HepG2 (cell line): ENCODE data around the gene CC2D1B. TPM values are rescaled to one million over a fixed set of nuclear protein-coding genes. Genes with fewer than 3 reads are reported as not detected.

Source experiments
- HOXA3 ChIP-seq: sonication (generic); formaldehyde crosslinking; IDR thresholded peaks from 2 replicates; pipeline ENCODE4 v1.5.0; 2020; ENCODE audit warnings: missing genetic modification reagents
- KLF13 ChIP-seq: sonication (generic); formaldehyde crosslinking; IDR thresholded peaks from 2 replicates; pipeline ENCODE4 v1.4.0; 2020; ENCODE audit warnings: mild to moderate bottlenecking, missing genetic modification reagents
- NCOA5 ChIP-seq: sonication (generic); formaldehyde crosslinking; IDR thresholded peaks from 2 replicates; pipeline ENCODE4 v1.4.0; 2020; ENCODE audit warnings: missing genetic modification reagents
- RAD51 ChIP-seq: fragments of 450-650 bp; IDR thresholded peaks from 2 replicates; pipeline ENCODE4 v1.6.1; 2016; ENCODE audit warnings: borderline replicate concordance
- RFX5 ChIP-seq: IDR thresholded peaks from 2 replicates; pipeline ENCODE4 v1.6.1; 2011; ENCODE audit warnings: low read depth, low read length, improper control_type of control experiment
- RFXAP ChIP-seq: sonication (generic); formaldehyde crosslinking; IDR thresholded peaks from 2 replicates; pipeline ENCODE4 v1.4.0; 2020; ENCODE audit warnings: missing genetic modification reagents, borderline replicate concordance
- SALL2 ChIP-seq: sonication (generic); formaldehyde crosslinking; IDR thresholded peaks from 2 replicates; pipeline ENCODE4 v1.8.1; 2023; ENCODE audit warnings: mild to moderate bottlenecking, missing genetic modification reagents, inconsistent platforms
- SMAD1 ChIP-seq: sonication (generic); formaldehyde crosslinking; IDR thresholded peaks from 2 replicates; pipeline ENCODE4 v1.4.0; 2020; ENCODE audit warnings: missing genetic modification reagents, low read depth, mild to moderate bottlenecking, borderline replicate concordance
- ZBTB42 ChIP-seq: sonication (generic); formaldehyde crosslinking; IDR thresholded peaks from 2 replicates; pipeline ENCODE4 v1.5.0; 2020; ENCODE audit warnings: mild to moderate bottlenecking, missing genetic modification reagents
- ZFP90 ChIP-seq: sonication (generic); formaldehyde crosslinking; IDR thresholded peaks from 2 replicates; pipeline ENCODE4 v1.8.0; 2022; ENCODE audit warnings: missing genetic modification reagents, mild to moderate bottlenecking, inconsistent platforms, borderline replicate concordance
- ZKSCAN5 ChIP-seq: sonication (generic); formaldehyde crosslinking; IDR thresholded peaks from 2 replicates; pipeline ENCODE4 v1.5.1; 2020; ENCODE audit warnings: mild to moderate bottlenecking, missing genetic modification reagents
- ZNF121 ChIP-seq: sonication (generic); formaldehyde crosslinking; IDR thresholded peaks from 2 replicates; pipeline ENCODE4 v1.5.0; 2020; ENCODE audit warnings: mild to moderate bottlenecking, missing genetic modification reagents
- ZNF230 ChIP-seq: sonication (generic); formaldehyde crosslinking; IDR thresholded peaks from 2 replicates; pipeline ENCODE4 v1.4.0; 2020; ENCODE audit warnings: mild to moderate bottlenecking, missing genetic modification reagents
- ZNF772 ChIP-seq: sonication (generic); formaldehyde crosslinking; IDR thresholded peaks from 2 replicates; pipeline ENCODE4 v1.5.0; 2020; ENCODE audit warnings: mild to moderate bottlenecking, missing genetic modification reagents
- ZNF792 ChIP-seq: IDR thresholded peaks from 2 replicates; pipeline ENCODE4 v1.6.1; 2016
- ZSCAN20 ChIP-seq: sonication (generic); formaldehyde crosslinking; IDR thresholded peaks from 2 replicates; pipeline ENCODE4 v1.4.0; 2020; ENCODE audit warnings: missing genetic modification reagents, mild to moderate bottlenecking, borderline replicate concordance
- polyA plus RNA-seq, 8 experiments: library from polyadenylated mRNA; depleted of rRNA in 3 of 8; stranded (reverse) in 7 of 8; unstranded in 1 of 8; fragments of >200 nt; fragmentation: Illumina TruSeq in 4 of 8; extraction: Trizol in 4 of 8; gene quantifications; 2 replicates each; pipeline versions ENCODE4 v1.2.1 to v1.2.3, GENCODE V29; 2011 to 2016; ENCODE audit warnings: low read depth in 4 of 8, missing spikeins in 1 of 8, mixed read lengths in 1 of 8; ENCODE audit not compliant: insufficient read depth in 1 of 8
- total RNA-seq, 5 experiments: library from RNA; depleted of rRNA; stranded (reverse); fragments of >200 nt; fragmentation: Illumina TruSeq; extraction: Trizol; gene quantifications; 2 replicates each; pipeline ENCODE4 v1.2.3, GENCODE V29; 2016; ENCODE audit warnings: low read depth in 1 of 5
- TF ChIP-seq, protein P1 (sequence below): sonication (generic); formaldehyde crosslinking; IDR thresholded peaks from 2 replicates; pipeline ENCODE4 v1.5.1; 2020; ENCODE audit warnings: mild to moderate bottlenecking, missing genetic modification reagents, borderline replicate concordance
- TF ChIP-seq, protein P2 (sequence below): sonication (generic); formaldehyde crosslinking; IDR thresholded peaks from 2 replicates; pipeline ENCODE4 v1.4.0; 2020; ENCODE audit warnings: low read depth, missing genetic modification reagents

Gene CC2D1B
- total and polyA plus RNA-seq, 2 of the 13 experiments (the other 11 are each of a cell fraction or from before 2014, with no cell fraction given), result 7.2 to 19.2 TPM

DNA sequence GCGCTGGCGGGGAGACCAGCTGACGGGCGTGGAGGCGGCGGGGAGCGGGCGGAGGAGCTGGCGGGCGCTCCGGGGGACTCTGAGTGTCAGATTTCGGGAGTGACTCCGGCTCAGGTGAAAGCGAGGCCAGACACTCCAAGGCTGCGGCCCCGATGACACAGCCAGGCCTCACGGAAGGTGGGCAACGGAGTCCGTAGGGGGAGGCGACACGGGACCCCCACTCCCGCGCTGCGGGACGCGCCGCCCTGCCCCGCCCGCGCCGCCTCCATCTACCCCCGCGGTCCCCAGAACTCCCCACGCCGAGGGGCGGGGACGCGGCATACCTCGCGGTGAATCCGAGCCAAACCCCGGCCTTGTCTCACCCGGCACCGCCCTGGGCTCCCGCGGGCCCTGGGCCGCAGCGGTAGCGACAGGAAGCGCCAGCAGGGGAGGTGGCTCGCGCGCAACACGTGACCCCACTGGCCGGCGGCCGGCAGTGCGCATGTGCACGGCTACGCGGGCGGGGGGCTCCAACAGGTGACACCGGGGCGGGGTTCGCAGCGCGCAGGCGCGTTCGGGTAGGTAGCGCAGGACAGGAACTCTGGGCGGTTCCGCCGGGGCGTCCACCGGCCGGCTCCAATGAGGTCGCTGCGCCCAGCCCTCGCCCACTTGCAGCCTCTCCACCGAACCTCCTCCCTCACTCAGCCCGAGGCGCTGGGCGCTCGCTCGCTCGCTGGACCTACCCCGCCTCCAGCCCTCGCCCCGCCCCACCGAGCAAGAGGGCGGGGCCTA lies at the start of gene CC2D1B (continued):
- peak; percentile 93 for TF ChIP-seq RAD51
- TF ChIP-seq ZNF772 (CRISPR knock-in tag), result no peak
- TF ChIP-seq HOXA3 (CRISPR knock-in tag), result peak; percentile 79; the same call in 1 of the 2 replicates
- TF ChIP-seq ZNF230 (CRISPR knock-in tag), result peak; percentile 45; the same call in 1 of the 2 replicates
- TF ChIP-seq, protein P1, sequence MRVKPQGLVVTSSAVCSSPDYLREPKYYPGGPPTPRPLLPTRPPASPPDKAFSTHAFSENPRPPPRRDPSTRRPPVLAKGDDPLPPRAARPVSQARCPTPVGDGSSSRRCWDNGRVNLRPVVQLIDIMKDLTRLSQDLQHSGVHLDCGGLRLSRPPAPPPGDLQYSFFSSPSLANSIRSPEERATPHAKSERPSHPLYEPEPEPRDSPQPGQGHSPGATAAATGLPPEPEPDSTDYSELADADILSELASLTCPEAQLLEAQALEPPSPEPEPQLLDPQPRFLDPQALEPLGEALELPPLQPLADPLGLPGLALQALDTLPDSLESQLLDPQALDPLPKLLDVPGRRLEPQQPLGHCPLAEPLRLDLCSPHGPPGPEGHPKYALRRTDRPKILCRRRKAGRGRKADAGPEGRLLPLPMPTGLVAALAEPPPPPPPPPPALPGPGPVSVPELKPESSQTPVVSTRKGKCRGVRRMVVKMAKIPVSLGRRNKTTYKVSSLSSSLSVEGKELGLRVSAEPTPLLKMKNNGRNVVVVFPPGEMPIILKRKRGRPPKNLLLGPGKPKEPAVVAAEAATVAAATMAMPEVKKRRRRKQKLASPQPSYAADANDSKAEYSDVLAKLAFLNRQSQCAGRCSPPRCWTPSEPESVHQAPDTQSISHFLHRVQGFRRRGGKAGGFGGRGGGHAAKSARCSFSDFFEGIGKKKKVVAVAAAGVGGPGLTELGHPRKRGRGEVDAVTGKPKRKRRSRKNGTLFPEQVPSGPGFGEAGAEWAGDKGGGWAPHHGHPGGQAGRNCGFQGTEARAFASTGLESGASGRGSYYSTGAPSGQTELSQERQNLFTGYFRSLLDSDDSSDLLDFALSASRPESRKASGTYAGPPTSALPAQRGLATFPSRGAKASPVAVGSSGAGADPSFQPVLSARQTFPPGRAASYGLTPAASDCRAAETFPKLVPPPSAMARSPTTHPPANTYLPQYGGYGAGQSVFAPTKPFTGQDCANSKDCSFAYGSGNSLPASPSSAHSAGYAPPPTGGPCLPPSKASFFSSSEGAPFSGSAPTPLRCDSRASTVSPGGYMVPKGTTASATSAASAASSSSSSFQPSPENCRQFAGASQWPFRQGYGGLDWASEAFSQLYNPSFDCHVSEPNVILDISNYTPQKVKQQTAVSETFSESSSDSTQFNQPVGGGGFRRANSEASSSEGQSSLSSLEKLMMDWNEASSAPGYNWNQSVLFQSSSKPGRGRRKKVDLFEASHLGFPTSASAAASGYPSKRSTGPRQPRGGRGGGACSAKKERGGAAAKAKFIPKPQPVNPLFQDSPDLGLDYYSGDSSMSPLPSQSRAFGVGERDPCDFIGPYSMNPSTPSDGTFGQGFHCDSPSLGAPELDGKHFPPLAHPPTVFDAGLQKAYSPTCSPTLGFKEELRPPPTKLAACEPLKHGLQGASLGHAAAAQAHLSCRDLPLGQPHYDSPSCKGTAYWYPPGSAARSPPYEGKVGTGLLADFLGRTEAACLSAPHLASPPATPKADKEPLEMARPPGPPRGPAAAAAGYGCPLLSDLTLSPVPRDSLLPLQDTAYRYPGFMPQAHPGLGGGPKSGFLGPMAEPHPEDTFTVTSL (CRISPR knock-in tag), result no peak
- TF ChIP-seq ZNF121 (CRISPR knock-in tag), result 0 out of 2 replicates have a peak, but pooled peaks have one; percentile 11
- peak; percentile 73 for TF ChIP-seq RFXAP (CRISPR knock-in tag)
- peak; percentile 8; the same call in 1 of the 2 replicates for TF ChIP-seq RFX5
- TF ChIP-seq SALL2 (CRISPR knock-in tag), result peak; percentile 92
- no peak for TF ChIP-seq NCOA5 (CRISPR knock-in tag)
- 0 out of 2 replicates have a peak, but pooled peaks have one; percentile 66 for TF ChIP-seq KLF13 (CRISPR knock-in tag)
- TF ChIP-seq ZSCAN20, result peak; percentile 82; the same call in 1 of the 2 replicates
- 0 out of 2 replicates have a peak, but pooled peaks have one; percentile 74 for TF ChIP-seq ZBTB42 (CRISPR knock-in tag)
- TF ChIP-seq, protein P2, sequence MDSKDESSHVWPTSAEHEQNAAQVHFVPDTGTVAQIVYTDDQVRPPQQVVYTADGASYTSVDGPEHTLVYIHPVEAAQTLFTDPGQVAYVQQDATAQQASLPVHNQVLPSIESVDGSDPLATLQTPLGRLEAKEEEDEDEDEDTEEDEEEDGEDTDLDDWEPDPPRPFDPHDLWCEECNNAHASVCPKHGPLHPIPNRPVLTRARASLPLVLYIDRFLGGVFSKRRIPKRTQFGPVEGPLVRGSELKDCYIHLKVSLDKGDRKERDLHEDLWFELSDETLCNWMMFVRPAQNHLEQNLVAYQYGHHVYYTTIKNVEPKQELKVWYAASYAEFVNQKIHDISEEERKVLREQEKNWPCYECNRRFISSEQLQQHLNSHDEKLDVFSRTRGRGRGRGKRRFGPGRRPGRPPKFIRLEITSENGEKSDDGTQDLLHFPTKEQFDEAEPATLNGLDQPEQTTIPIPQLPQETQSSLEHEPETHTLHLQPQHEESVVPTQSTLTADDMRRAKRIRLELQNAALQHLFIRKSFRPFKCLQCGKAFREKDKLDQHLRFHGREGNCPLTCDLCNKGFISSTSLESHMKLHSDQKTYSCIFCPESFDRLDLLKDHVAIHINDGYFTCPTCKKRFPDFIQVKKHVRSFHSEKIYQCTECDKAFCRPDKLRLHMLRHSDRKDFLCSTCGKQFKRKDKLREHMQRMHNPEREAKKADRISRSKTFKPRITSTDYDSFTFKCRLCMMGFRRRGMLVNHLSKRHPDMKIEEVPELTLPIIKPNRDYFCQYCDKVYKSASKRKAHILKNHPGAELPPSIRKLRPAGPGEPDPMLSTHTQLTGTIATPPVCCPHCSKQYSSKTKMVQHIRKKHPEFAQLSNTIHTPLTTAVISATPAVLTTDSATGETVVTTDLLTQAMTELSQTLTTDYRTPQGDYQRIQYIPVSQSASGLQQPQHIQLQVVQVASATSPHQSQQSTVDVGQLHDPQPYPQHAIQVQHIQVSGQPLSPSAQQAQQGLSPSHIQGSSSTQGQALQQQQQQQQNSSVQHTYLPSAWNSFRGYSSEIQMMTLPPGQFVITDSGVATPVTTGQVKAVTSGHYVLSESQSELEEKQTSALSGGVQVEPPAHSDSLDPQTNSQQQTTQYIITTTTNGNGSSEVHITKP (CRISPR knock-in tag), result no peak
- TF ChIP-seq ZFP90, result 0 out of 2 replicates have a peak, but pooled peaks have one; percentile 65
- 0 out of 2 replicates have a peak, but pooled peaks have one; percentile 86 for TF ChIP-seq SMAD1 (CRISPR knock-in tag)
- no peak for TF ChIP-seq ZNF792 (CRISPR knock-in tag)
- no peak for TF ChIP-seq ZKSCAN5 (CRISPR knock-in tag)
